Measurements from ENCODE around the gene PARP15. TPM values are rescaled to one million over a fixed set of nuclear protein-coding genes. Genes with fewer than 3 reads are reported as not detected.

PARP15 gene
- total RNA-seq, 4 donors from 2014 or later = 0.39 to 2.3 (median 0.65) TPM

GRCh38 chr3:122615303-122615702, 37.9 kb downstream of the PARP15 start:
- Histone ChIP-seq H3K4me3 (no peak overlapping the region), H3K27me3 (no peaks in the 10 kb centered on the region), H3K27ac (replicated peaks in 1 of 4) (no peak overlapping the region), H3K4me1 (no peaks in the 10 kb centered on the region), H3K9me3 (no peaks in the 10 kb centered on the region), H3K36me3 (no peaks in the 10 kb centered on the region)
- DNase-seq (ENCODE audit: extremely low spot score) = no peak
- intact Hi-C loops (cut with DNase I) = no loop called here
- whole genome bisulfite sequencing = 62% methylated on average over 3 of the region's 3 CpGs
- TF ChIP-seq, protein P1, sequence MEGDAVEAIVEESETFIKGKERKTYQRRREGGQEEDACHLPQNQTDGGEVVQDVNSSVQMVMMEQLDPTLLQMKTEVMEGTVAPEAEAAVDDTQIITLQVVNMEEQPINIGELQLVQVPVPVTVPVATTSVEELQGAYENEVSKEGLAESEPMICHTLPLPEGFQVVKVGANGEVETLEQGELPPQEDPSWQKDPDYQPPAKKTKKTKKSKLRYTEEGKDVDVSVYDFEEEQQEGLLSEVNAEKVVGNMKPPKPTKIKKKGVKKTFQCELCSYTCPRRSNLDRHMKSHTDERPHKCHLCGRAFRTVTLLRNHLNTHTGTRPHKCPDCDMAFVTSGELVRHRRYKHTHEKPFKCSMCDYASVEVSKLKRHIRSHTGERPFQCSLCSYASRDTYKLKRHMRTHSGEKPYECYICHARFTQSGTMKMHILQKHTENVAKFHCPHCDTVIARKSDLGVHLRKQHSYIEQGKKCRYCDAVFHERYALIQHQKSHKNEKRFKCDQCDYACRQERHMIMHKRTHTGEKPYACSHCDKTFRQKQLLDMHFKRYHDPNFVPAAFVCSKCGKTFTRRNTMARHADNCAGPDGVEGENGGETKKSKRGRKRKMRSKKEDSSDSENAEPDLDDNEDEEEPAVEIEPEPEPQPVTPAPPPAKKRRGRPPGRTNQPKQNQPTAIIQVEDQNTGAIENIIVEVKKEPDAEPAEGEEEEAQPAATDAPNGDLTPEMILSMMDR (IDR thresholded peaks at IDR 0.05) = no peak
- TF ChIP-seq EP300 (IDR thresholded peaks at IDR 0.05) = no peak
- TF ChIP-seq POLR2AphosphoS5 (IDR thresholded peaks at IDR 0.05) = no peak
- no peak for TF ChIP-seq POLR2A (IDR thresholded peaks at IDR 0.05; ENCODE audit: low read depth)

DNA sequence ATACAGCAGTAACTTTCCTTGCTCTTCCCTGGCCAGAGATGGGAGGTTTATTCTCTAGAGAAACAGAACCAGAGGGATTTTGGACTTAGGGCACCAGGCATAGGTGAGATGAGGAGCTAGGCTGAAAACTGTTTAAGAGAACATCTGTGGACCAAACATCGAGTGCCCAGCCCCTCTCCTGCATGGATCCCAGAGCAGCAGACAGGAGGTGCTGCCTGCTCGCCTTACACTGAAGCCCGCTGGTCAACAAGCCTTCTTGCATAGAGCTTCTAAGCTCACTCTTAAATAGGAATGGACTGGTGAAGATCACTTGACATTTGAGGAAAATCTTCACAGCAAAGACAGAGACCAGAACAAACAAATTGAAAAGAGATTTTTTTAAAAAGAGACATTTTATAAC, 41.2 kb downstream of the PARP15 start:
- Histone ChIP-seq H3K4me3 (no peak overlapping the region), H3K36me3 (no peaks in the 10 kb centered on the region), H3K9me3 (no peaks in the 10 kb centered on the region), H3K27me3 (no peaks in the 10 kb centered on the region), H3K4me1 (no peaks in the 10 kb centered on the region), H3K27ac (replicated peaks in 1 of 4) (no peak overlapping the region)
- intact Hi-C loops (cut with DNase I) = no loop called here
- TF ChIP-seq EP300 (IDR thresholded peaks at IDR 0.05) = no peak
- TF ChIP-seq POLR2A (IDR thresholded peaks at IDR 0.05; ENCODE audit: low read depth) = no peak
- TF ChIP-seq POLR2AphosphoS5 (IDR thresholded peaks at IDR 0.05) = no peak
- TF ChIP-seq, protein P1 (IDR thresholded peaks at IDR 0.05) = no peak
- WGBS = 80% methylated on average over 3 of the region's 3 CpGs
- no peak for DNase-seq (ENCODE audit: extremely low spot score)

DNA sequence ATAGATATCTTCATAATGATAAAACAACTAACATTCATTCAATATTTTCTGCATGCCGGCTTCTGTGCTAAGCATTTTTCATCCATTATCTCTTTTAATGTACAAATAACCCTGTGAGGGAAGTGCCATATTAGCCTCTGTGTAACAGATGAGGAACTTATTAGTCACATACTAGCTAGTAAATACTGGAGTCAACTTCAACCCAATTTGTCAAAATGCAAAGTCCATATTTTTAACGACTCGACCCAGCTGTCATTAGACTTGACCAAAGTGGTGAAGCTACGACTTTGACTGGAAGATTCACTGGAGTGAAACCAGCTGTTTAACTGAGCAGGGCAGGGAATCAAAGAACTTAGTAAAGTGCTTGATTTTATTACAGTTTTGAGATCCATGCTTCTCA, 41.6 kb downstream of the PARP15 start:
- Histone ChIP-seq H3K27ac (replicated peaks in 1 of 4) (no peak overlapping the region), H3K4me1 (no peaks in the 10 kb centered on the region), H3K27me3 (no peaks in the 10 kb centered on the region), H3K4me3 (no peak overlapping the region), H3K9me3 (no peaks in the 10 kb centered on the region), H3K36me3 (no peaks in the 10 kb centered on the region)
- TF ChIP-seq EP300 (IDR thresholded peaks at IDR 0.05) (no peak), POLR2A (IDR thresholded peaks at IDR 0.05; ENCODE audit: low read depth) (no peak), POLR2AphosphoS5 (IDR thresholded peaks at IDR 0.05) (no peak)
- TF ChIP-seq, protein P1 (IDR thresholded peaks at IDR 0.05) = no peak
- WGBS = 45% methylated on average over 4 of the region's 4 CpGs
- no peak for DNase-seq (ENCODE audit: extremely low spot score)
- intact Hi-C loops (cut with DNase I) = no loop called here

DNA sequence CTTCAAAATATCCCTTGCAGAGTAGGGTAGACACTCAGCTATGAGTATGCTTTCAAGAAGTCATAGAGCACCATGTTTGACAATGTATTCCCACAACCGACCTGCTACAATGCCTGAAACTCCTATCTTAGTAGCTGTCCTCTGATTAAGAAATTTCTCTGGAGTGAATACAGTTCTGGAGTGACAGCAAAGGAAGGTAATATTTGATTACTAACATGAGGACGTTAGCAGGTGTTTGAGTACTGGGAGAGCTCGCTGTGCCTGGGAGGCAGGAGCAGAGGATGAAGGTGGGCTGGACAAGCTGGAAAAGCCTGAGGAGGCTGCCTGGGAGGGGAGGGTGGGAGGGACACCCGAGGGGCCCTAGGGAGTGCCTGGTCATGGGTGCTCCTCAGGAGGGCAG, 42.9 kb downstream of the PARP15 start:
- WGBS = 81% methylated on average over 4 of the region's 4 CpGs
- no peak overlapping the region for H3K4me3 ChIP-seq
- no peaks in the 10 kb centered on the region for H3K27me3 ChIP-seq
- TF ChIP-seq POLR2AphosphoS5 (IDR thresholded peaks at IDR 0.05) (no peak), POLR2A (IDR thresholded peaks at IDR 0.05; ENCODE audit: low read depth) (no peak), EP300 (IDR thresholded peaks at IDR 0.05) (no peak)
- TF ChIP-seq, protein P1 (IDR thresholded peaks at IDR 0.05) = no peak
- no peak overlapping the region for H3K27ac ChIP-seq (replicated peaks in 1 of 4)
- H3K9me3 ChIP-seq = no peaks in the 10 kb centered on the region
- no peak for DNase-seq (ENCODE audit: extremely low spot score)
- intact Hi-C loops (cut with DNase I) = no loop called here
- no peaks in the 10 kb centered on the region for H3K36me3 ChIP-seq
- H3K4me1 ChIP-seq = no peaks in the 10 kb centered on the region

- H3K27ac ChIP-seq (replicated peaks in 1 of 4) = no peak overlapping the region
- no peak overlapping the region for H3K4me3 ChIP-seq
- TF ChIP-seq, protein P1 (IDR thresholded peaks at IDR 0.05) = no peak
- TF ChIP-seq POLR2A (IDR thresholded peaks at IDR 0.05; ENCODE audit: low read depth) = no peak
- no peak for TF ChIP-seq EP300 (IDR thresholded peaks at IDR 0.05)
- no peak for TF ChIP-seq POLR2AphosphoS5 (IDR thresholded peaks at IDR 0.05)
- no peaks in the 10 kb centered on the region for H3K27me3 ChIP-seq
- intact Hi-C loops (cut with DNase I) = no loop called here
- no peaks in the 10 kb centered on the region for H3K36me3 ChIP-seq
- DNase-seq (ENCODE audit: extremely low spot score) = no peak
- no peaks in the 10 kb centered on the region for H3K9me3 ChIP-seq
- 57% methylated on average over 3 of the region's 3 CpGs for WGBS
- H3K4me1 ChIP-seq = no peaks in the 10 kb centered on the region
Measured at GRCh38 chr3:122621112-122621511, 43.7 kb downstream of the PARP15 start.

All from esophagus muscularis mucosa (tissue), 4 donors.